Non-pigmented ciliary epithelial cell (primary cell): Measurements from ENCODE around the gene DFFA.
"Not testable (repeated sequence)": the region's sequence is repeated elsewhere in the genome, so short reads cannot be mapped to it uniquely, and the experiment has no call there.

ENCODE experiments used
- DNase-seq: peaks from one replicate; pipeline ENCODE4 v3.0.0-alpha.2; 2010; ENCODE audit warnings: low read depth

The DFFA gene

DNA sequence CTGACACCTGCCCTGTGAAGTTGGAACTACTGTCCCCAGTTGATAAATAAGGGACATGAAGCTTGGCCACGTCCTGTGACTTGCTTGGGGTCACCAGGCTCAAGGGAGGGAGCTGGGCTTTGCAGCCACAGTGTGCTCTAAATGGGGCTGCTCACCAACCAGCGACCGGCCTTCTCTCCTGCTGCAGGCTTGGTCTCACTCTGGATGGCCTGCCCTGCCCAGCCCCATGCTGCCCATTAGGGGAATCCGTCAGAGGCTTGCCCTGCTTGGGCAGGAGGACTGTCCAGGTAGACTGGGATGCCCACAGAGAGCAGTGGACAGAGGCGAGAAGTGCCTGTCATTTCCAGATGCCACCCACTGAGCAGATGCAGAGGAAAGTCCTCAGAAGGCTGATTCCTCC lies 43.3 kb downstream of the DFFA start:
- DNase-seq = no peak

DNA sequence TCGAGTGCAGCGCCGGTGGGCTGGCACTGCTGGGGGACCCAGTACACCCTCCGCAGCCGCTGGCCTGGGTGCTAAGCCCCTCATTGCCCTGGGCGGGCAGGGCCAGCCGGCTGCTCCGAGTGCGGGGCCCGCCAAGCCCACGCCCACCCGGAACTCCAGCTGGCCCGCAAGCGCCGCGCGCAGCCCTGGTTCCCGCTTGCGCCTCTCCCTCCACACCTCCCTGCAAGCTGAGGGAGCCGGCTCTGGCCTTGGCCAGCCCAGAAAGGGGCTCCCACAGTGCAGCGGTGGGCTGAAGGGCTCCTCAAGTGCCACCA lies 45.8 kb downstream of the DFFA start:
- not testable (repeated sequence) for DNase-seq

DNA sequence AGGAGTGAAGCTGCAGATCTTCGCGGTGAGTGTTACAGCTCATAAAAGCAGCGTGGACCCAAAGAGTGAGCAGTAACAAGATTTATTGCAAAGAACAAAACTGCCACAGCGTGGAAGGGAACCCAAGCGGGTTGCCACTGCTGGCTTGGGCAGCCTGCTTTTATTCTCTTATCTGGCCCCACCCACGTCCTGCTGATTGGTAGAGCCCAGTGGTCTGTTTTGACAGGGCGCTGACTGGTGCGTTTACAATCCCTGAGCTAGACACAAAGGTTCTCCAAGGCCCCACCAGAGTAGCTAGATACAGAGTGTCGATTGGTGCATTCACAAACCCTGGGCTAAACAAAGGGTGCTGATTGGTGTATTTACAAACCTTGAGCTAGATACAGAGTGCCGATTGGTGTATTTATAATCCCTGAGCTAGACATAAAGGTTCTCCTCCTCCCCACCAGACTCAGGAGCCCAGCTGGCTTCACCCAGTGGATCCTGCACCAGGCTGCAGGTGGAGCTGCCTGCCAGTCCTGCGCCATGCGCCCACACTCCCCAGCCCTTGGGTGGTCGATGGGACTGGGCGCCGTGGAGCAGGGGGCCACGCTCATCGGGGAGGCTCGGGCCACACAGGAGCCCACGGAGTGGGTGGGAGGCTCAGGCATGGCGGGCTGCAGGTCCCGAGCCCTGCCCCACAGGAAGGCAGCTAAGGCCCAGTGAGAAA lies 46.3 kb downstream of the DFFA start:
- DNase-seq = not testable (repeated sequence)

DNA sequence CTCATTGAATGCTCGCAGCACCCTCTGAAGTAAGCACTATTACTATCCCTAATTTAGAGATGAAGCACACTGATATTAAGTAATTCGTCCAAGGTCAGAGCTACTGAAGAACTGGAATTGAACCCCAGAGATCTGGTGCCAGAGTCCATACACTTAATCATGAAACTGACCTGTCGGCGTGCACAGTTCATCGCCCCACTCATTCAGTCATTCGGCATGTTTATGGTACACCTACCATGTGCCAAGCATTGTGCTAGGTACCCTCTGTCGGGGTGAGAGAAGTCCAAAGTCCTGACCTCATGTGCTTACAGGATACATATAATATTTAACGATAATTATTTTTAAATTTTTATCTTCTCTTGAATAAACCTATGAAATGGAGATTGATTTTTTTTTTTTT lies 47.7 kb downstream of the DFFA start:
- no peak for DNase-seq

DNA sequence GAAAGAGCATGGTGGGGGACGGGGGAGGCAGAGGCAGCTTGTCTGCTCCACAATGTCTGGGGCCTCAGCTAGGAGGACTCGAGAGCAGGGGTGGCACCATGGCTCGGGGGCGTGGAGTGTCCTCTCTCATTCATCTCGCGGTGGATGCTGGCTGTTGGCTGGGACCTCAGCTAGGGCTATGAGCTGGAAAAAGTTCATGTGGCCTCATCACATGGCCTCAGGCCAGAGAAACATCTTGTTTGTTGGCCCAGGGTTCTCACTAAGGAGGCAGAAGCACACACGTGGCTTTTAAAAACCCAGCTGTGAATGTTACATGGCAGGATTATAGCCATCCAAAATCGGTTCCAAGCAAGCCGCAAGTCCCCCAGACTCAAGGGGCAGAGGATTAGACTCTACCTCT lies 48.3 kb downstream of the DFFA start:
- no peak for DNase-seq

DNA sequence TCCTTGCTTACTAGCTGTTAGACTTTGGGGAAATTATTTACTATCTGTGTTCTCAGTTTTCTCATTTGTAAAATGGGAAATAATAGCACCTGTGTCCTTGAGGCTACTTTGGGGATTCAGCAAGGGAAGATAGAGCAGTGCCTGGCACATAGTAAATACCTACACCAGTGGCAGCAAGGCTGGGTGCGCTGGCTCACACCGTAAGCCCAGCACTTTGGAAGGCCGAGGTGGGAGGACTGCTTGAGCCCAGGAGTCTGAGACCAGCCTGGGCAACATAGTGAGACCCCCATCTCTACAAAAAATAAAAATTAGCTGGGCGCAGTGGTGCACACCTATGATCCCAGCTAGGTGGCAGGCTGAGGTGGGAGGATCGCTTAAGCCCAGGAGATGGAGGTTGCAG lies 50.7 kb downstream of the DFFA start:
- no peak for DNase-seq

DNA sequence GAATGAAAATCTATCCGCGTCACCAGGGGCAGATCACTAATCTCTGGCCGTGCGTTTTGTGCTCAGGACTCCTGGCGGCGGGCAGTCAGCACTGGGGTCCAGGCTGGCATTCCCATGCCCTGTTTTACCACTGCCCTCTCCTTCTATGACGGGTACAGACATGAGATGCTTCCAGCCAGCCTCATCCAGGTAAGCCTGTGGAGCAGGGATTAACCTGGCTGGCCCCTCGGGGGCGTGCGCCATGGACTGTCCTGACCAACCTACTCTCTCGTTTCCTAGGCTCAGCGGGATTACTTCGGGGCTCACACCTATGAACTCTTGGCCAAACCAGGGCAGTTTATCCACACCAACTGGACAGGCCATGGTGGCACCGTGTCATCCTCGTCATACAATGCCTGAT lies 53.0 kb downstream of the DFFA start:
- no peak for DNase-seq

DNA sequence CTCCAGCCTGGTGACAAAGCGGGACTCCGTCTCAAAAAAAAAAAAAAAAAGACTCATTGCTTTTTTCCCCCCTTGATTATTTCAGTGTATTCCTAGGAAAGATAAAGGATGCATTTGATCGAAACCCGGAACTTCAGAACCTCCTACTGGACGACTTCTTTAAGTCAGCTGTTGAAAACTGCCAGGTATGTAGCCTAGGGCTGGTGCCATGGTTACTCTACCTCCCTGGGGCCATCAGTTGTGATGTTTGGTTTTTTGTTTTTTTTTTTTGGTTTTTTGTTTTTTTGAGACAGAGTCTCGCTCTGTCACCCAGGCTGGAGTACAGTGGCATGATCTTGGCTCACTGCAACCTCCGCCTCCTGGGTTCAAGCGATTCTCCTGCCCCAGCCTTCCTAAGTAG lies 53.6 kb downstream of the DFFA start:
- not testable (repeated sequence) for DNase-seq

DNA sequence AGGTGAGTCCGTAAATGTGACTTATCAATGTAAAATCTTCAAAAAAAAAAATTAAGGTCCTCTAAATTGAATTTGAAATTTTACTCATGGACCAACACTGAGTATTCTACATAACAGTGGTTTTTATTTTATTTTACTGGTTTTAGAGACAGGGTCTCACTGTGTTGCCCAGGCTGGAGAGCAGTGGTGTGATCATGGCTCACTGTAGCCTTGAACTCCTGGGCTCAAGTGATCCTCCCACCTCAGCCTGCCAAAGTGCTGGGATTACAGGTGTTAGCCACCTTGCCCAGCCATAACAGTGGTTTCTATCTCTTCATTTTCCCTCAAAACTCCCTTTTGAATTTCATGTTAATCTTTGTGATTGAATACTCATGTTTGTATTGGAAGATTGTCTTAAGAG lies 56.4 kb downstream of the DFFA start:
- DNase-seq = not testable (repeated sequence)

DNA sequence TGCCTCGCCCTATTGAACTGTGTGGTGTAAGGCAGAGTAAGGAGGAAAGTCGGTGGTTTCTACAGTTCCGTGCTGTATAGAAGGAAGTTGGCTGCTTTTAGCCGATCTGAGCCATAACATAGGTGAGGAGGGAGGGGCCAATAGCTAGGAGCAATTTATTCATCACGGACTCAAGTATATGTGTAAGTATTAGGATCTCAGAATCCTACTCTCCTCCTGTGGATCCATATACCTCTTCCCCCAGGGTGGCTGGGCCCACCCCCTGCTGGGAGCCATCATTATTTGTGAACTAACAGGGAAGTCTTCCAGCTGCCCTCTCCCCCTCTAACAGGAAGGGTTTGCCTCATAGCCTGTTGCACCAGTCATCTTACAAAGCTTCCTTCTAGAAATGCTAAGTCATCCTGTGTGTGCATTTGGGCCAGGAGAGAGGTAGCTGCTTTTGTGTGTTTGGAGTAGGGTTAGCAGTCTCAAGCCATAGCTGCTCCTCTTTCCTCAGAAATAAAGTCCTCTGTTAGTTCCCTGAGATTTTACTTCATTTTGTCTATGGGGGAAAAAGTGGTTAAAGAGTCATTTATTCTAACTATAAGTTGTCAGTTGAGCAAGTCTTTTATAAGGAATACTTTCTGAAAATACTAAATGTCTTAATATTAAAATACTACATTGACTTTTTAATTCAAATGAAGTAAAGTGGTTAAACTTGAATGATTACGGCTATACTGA lies 57.0 kb downstream of the DFFA start:
- DNase-seq = no peak

DNA sequence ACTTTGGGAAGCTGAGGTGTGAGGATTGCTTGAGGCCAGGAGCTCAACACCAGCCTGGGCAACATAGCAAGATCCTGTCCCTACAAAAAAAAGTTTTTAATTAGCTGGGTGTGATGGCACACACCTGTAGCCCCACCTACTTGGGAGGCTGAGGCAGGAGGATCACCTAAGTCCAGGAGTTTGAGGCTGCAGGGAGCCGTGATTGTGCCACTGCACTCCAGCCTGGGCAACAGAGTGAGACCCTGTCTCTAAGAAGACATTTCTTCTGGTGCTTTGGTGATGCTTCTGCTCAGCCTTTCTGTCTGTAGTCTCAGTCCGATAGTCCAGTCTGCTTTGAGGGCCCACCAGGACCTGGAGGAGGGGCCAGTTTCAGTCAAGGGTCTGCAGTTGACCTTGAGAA lies 65.1 kb downstream of the DFFA start:
- no peak for DNase-seq
